ENCODE data around the gene CERS6. TPM values are rescaled to one million over a fixed set of nuclear protein-coding genes. Genes with fewer than 3 reads are reported as not detected.
A peak's percentile ranks its signal among the peaks of the same experiment; 100 is the strongest.

The CERS6 gene
- total RNA-seq, 1 donor, result 16.0 TPM

- peak; percentile 41 for DNase-seq (ENCODE audit: low read depth)
- H3K4me3 ChIP-seq (ENCODE audit: low read depth, low read length), result no peak overlapping the region
- no peak for TF ChIP-seq CTCF (IDR thresholded peaks at IDR 0.05; ENCODE audit: insufficient read depth, low read depth, low read length)
Observed at GRCh38 chr2:168526641-168527040, 70.6 kb downstream of the CERS6 start.

- no peak overlapping the region for H3K4me3 ChIP-seq (ENCODE audit: low read depth, low read length)
- TF ChIP-seq CTCF (IDR thresholded peaks at IDR 0.05; ENCODE audit: insufficient read depth, low read depth, low read length), result no peak
- DNase-seq (ENCODE audit: low read depth), result no peak
Observed at GRCh38 chr2:168528016-168528415, 71.9 kb downstream of the CERS6 start.

GRCh38 chr2:168528469-168528868, 72.4 kb downstream of the CERS6 start:
- no peak overlapping the region for H3K4me3 ChIP-seq (ENCODE audit: low read depth, low read length)
- no peak for TF ChIP-seq CTCF (IDR thresholded peaks at IDR 0.05; ENCODE audit: insufficient read depth, low read depth, low read length)
- DNase-seq (ENCODE audit: low read depth), result peak; percentile 61

GRCh38 chr2:168529054-168529833, 73.2 kb downstream of the CERS6 start:
- no peak for DNase-seq (ENCODE audit: low read depth)
- TF ChIP-seq CTCF (IDR thresholded peaks at IDR 0.05; ENCODE audit: insufficient read depth, low read depth, low read length), result no peak
- no peak overlapping the region for H3K4me3 ChIP-seq (ENCODE audit: low read depth, low read length)

GRCh38 chr2:168529900-168530561, 74.0 kb downstream of the CERS6 start:
- no peak for DNase-seq (ENCODE audit: low read depth)
- TF ChIP-seq CTCF (IDR thresholded peaks at IDR 0.05; ENCODE audit: insufficient read depth, low read depth, low read length), result no peak
- no peak overlapping the region for H3K4me3 ChIP-seq (ENCODE audit: low read depth, low read length)

- peak; percentile 59 for DNase-seq (ENCODE audit: low read depth)
- TF ChIP-seq CTCF (IDR thresholded peaks at IDR 0.05; ENCODE audit: insufficient read depth, low read depth, low read length), result no peak
- H3K4me3 ChIP-seq (ENCODE audit: low read depth, low read length), result no peak overlapping the region
Observed at GRCh38 chr2:168530982-168531622, 75.0 kb downstream of the CERS6 start.
